HG03196 (cell line): ENCODE data around the gene UQCRQ.
A peak's percentile ranks its signal among the peaks of the same experiment; 100 is the strongest.

Source experiments
- ATAC-seq: cut with Tn5 transposase; IDR thresholded peaks from one replicate; pipeline ENCODE4 v1.9.1; 2021; ENCODE audit not compliant: unreplicated experiment

The UQCRQ gene

DNA sequence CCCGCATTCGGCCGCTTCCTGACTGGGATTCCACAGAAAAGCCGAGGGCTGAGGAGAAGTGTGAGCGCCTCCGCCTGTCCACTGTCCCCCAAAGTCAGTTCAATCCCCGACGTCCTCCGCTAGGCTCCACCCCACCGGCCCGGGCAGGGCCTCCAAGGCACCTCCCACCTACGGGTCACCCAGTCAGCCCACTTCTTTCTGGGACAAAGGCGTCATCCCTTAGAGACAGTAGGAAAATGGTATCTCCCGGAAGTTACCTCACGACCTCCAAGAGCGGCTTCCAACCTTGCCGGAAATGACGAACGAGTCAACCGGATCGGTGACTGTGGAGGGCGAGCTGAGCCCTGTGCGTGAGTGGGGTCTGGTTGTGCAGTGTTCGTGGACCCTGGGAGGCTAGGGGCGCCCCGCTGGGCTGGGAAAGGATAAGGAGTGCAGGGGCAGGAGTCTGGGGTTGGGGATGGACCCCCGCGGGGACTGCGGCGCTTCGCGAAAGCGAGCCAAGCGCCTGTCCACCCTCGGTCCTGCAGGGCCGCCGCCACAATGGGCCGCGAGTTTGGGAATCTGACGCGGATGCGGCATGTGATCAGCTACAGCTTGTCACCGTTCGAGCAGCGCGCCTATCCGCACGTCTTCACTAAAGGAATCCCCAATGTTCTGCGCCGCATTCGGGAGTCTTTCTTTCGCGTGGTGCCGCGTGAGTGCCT is at the start of gene UQCRQ, which contains the start of gene GDF9:
Gene UQCRQ (plus strand): TSS at position 301 of the 704 bp plus-strand sequence. CDS start 240 bp downstream, at position 541.
Gene GDF9 (minus strand): TSS at position 128 of the 704 bp plus-strand sequence. CDS start 1,936 bp downstream, outside the sequence.
- peak; percentile 98 for ATAC-seq

DNA sequence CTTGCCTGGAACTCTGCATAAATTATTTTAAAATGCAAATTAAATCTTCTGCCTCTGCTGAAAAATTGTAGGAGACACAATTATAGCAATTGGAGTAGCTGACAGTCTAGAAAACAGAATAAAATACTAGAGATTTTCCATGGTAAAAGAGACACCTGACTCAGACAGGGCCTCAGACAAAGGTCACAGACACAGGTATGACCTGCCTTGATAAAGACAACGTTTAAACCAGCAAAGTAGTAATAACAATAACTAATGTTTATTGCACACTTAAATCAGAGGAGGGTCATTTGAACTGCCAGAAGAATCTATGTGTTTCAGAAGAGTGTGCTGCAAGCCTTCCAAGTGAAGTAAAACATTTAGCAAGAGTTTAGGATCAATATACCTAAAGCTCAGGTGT is 49.4 kb upstream of the UQCRQ start:
- ATAC-seq = no peak

DNA sequence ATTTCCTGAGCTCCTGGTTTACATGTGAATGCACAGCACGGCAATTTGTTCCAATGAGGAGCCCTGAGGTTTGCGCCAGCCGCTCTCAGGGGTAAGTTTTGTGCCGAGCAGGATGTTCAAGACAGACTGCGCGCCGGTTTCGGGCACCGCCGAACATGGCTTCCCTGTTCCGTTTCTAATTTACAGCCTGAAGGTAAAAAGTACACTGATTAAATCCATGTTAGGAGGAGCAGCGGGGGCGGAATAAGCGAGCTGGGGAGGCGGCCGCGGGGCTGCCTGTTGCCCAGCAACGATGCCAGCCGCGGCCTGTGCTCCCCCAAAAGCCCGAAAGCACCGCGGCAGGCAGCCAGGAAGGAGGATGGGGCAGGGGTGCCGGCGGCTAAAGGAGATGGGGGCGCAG is 47.0 kb upstream of the UQCRQ start:
- ATAC-seq = no peak

DNA sequence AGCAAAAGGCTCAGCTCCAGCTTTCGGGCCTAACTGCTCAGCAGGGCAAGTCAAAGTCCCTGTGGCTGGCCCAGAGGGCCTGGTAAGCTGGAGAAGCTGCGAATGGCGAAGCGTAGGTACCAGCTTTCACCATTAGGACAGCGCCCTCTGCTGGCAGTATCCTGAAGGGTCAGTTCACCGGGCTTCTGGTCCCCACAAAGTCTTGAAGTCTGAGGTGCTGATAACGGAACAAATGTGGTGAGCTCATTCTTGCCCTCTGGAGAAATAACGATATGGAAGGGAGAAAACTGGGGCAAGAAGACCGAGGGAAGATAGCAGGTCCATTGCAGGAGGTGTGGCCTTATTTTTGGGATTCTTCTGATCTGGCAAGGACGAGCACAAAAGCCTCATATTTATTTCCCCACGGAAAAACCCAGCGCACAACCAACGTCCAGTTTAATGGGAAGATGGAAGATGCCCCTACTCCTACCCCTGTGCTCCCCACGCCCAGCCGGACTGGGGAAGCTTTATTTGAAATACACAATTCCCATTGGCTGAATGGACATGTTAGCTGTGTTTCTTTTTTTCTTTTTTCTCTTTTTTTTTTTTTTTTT is 46.2 kb upstream of the UQCRQ start:
- peak; percentile 56 for ATAC-seq

DNA sequence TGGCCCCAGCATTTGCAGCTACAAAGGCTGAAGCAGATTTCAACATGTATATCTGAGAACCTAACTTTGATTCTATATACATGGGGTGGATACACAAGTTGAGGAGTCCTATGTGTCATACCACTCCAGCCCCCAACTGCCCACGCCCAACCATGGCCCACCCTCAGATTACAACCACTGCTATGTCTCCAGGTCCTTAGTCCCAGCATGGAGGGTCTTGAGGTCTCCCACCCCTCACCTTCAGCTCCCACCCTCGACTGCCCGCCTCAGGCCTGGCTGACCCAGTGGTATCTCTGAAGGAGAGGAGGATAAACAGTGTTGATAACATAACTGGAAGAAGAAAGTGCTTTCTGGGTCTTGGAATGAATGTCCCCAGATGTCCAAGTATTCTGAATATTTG is 45.1 kb upstream of the UQCRQ start:
- no peak for ATAC-seq

DNA sequence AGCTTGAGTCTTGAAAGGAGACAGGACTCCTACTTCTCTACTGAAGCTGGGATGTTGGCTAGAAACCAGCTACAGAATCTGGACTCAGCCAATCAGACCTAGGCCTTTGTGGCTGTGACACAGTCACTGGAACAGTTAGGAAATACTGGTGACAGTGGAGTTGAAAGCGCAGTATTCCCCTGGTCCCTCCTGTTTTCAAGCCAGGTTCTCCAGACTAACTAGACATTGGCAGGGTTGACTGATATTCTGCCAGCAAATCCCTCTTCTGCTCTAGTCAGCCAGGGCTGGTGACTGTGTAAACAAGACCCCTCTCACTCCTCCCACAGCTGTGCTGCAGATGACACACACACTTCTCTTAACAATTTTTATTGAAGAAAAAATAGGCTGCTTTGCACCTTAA is 44.7 kb upstream of the UQCRQ start:
- no peak for ATAC-seq

DNA sequence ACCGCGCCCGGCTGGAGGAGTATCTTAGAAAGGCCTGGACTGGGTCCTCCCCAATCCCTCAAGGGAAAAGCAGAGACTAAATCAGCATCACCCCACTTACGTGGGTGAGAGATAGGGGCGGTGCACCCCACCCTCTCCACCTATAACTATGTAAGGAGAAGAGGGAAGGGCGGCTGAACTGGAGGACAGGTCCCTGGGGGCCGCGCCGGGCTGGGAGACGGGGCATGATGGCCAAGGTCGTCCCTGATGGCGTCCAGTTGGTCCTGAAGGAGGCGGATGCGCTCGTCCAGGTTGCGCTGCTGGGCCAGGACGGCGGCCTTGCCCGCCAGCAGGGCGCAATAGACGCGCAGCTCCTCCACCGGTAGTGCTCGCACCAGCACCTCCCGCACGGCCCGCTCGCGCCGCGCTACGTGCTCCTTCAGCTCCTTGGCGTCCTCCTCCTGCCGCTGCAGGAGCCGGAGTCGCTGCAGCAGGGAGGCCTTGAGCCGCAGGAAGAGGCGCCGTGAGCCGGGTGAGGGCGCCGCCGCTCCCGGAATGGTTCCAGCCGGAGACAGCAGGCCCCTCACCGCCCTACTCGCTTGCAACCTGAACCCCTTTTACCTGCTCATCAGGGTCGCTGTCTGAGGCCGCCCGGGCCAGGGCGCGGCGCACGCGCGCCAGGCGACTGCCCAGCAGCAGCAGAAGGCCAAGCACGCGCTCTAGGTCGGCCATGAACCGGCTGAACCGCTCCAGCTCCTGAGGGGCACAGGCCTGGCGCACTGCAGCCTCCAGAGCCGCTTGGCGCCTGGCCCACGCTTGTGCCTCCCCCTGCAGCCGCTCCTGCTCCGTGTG is 43.6 kb upstream of the UQCRQ start:
- ATAC-seq = no peak

DNA sequence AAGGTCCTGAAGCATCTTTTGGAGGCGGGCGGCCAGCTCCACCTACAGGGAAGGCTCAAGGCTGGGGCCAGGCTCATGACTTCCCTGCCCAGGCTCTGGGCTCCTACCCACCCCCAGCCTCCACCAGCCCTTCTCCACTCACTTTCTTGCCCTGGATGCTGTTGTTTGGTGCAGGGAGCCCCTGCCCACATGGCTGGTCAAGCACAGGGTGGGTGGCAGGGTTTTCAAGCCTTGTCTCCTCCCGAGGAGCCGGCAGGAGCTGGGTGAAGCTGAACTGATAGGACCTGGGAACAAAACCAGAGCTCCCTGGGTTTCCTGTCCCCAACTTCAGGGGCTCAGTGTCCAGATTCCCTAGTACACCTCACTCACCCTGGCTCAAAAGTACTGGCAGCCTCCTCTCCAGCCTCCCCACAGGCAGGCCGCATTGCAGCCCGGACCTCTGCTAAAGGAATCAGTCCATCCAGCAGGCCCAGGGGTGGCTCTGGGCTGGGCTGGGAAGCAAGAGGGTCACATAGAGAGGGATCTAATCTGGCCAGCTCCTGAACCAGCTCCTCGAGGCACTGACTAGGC is 42.9 kb upstream of the UQCRQ start:
- no peak for ATAC-seq

DNA sequence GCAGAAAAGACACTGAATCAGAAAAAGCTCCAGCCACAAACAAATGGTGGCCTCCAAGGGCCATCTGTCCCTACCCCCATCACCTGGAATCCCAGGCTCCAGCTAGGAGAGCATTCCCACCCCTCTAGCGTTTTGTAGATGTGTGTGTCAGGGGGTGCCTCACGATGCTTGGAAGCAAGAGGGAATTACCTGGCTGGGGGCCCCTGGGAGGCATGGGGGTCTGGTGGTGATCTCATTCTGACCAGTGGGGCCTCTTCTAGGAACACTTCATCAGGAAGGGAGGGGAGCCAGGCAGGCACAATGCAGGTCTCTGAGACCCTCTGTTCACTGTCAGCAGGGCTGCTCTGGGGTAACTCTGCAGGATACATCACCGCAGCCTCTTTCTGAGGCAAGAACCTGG is 42.0 kb upstream of the UQCRQ start:
- no peak for ATAC-seq

DNA sequence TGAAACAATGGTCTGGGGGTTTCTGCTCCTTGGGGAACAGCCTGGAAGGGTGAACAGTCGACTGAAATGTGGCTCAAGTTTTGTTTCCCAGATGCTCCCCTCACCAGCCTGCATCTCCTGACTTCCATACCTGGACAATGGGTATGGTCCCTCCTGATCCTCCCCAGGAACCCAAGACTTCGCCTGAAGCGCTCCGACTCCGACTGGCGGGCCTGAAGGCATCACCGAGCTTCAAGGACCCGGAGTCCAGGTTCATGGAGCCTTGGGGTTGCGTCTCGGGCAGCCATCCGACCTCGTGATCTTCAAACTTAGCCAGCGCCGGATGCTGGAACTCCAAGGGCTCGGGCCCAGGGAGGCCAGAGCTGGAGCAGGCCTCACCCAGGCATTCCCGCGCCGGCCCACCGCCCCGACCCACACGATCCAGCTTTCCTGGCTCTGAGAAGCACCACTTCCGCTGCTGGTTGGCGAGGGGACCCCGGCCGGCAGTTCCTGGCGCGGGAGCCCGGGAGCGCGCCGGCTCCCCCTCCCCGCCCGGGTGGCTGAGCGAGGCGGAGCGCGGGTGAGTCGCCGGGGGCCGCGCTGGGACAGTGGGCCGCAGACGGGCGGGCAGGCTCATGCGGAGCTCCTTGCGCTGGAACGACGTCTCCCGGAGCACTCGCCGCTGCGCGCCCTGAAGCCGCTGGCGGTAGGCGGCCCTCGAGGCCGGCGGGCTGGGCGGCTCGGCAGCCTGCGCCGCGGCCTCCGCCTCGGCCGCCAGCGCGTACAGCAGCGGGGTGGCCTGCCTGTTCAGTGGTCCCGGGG is 41.2 kb upstream of the UQCRQ start:
- no peak for ATAC-seq

DNA sequence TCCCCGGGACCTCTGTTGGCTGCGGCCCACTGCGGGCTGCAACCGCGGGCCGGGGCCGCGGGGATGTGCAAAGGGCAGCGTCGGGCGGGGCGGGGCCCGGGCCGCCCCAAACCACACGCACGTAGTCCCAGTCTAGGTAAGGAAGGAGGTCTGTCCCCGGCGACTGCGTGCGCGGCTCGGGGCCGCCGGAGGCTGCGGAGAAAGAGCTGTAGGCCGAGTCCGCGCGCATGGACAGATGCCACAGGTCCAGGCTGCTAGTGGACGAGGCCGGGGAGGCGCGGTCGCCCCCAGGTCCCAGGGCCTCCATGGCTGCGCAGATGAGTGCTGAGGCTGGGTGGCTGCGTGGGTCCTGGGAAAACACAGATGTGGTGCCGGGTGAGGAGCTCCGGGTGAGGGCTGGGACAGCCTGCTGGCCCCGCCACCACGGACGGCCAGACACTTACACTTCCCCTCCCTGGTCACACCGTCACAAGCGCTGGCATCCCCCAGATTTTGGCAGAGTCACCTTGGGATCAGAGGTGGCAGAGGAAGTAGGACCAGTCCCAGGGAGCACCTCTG is 40.5 kb upstream of the UQCRQ start:
- ATAC-seq = no peak

DNA sequence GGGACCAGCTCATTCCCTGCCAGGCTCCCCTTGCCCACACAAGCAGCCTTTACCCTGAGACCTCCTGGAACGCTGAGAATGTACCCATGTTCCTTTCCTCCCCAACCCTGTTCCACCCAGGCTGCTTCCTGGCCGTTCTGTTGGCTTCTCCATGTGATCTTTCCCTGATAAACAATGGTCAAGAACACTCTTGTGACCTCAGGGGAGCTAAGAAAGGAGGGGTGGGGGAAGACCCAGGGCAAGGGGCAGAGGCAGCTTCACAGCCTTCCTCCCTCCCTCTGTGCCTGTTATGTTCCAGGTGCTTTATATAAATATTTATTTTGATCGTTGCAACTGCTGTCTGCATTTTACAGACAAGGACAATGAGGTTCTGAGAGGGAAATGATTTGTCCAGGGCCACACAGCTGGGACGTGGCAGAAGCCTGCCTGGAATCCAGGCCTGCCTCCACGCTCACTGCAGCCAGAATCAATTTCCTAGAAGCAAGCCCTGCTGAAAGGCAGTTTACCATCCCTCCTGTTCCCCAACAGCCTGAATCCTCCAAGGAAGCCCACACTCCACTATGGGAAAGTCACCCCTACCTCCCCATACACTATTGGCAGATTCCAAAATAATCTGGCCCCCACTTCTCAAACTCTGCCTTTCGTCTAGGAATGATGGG is 39.9 kb upstream of the UQCRQ start:
- no peak for ATAC-seq

DNA sequence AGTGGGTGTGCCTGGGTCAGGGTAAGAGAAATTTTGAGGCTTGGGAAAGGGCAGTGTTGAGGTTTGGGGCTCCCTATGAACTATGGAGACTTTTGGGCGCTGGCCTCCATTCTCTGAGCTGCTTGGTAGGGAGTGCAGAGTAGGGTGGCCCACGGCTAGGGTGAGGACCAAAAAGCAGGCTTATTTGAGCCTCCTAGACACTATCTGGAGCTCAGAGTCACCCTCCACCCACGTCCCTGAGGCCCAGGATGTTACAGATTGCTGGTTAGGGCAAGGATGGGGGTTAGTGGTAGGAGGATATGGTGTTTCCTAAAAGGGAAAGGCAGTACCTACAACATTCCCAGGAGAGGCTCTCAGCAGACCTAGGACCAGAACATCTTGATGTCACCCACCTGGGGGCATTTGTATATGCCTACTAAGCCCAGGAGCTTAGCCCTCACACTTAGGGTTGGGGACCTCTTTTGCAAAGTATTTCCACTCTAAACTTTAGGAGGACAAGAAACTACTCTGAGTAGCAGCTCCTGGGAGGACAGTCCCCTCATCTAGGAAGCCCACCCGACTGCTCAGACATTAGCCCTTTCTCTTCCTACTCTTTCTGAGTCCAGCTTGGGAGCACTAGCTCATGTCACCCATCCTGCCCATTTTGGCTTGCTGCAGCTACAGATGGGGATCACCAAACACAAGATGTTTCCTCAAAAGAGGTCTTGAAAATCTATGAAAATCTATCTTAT is 38.3 kb upstream of the UQCRQ start:
- ATAC-seq = no peak

DNA sequence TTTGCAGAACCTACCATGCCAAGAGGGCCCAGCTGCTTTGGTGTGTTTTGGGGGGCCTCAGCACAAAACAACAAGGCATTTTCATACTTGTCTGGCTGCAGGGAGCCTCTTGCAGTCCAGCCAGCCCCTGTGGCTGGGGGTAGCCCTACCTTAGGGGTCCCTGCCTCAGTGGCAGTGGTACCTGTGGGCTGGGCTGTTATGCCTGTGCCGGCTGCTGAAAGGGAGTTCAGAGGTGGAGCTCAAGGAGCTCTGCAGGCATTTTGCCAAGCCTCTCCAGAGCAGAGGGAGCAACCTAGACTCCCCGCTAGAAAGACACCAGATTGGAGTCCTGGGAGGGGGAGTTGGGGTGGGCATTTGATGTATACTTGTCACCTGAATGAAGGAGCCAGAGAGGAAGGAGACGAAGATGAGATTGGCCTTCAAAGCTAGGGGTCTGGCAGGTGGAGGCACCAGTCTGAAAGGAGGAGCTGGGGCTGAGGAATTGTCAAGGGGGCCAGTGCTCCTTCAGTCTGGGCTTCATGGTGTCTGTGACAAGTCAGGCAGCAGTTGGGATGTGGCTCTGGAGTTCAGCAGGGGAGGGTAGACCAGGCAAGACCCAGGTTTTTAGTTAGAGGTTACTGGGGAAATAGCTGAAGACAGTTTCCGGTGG is 37.5 kb upstream of the UQCRQ start:
- no peak for ATAC-seq

DNA sequence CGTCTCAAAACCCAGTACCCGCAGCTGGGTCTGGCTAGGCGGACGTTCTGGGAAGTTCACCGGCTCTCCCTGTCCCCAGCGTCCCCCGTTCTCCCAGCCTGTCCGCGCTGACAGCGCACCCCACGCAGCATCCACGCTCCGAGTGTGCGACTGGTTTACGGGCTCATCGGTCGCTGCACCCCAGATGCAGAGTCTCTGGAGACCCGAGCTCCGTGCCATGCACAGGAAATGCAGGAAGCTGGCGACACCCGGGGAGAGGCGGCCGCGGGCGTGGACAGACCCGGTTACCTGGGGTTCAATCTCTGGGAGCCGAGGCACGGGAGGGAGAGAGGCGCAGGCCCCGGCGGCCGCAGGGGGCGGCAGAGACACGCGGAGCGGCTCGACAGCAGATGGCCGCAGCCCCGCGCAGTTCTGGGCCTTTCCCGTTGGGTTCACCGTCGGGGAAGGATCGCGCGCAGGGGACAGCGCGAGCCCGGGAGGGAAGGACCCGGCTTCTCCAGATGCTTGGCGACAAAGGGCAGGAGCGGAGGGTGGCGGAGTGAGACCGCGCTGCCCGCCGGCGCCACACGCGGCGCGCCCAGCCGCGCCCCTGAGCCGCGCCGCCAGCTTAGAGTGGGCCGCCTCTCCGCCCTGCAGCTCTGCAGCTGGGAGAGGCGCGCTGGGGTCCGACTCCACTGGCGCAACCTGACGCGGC is 36.6 kb upstream of the UQCRQ start:
- peak; percentile 56 for ATAC-seq

DNA sequence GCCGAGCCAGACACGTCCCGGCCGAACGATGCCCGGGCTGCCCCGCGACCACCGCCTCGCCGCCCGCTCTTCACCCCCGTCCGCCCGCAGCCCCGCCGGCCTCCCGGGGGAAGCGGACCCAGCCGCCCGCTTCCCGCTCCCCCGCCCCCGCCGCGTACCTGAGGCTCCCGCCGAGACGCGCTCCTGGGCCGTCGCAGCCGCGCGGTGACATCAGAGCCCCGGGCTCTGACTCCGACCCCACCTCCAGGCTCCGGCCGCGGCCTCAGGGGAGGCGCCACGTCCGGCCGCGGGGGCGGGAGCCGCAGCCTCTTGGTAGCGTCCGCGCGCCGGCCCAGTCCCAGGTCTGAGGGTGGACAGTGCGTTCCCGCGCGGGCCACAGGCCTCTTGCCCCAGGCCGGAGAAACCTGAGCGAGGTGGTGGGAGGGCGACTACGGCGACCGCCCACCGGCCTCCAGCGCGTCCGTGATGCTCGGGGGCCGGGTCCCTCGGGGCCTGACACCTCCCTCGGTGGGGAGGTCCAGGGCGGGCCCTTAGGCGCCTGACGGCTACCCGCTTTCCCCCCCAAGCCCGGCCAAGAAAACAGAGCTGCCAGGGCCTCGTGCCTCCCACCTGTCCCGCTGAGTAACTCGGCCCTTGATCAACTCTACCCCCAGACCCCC is 35.9 kb upstream of the UQCRQ start, which contains the start of gene SHROOM1:
Gene SHROOM1 (minus strand): TSS at position 212 of the 659 bp plus-strand sequence. CDS start 4,507 bp downstream, outside the sequence.
- peak; percentile 60 for ATAC-seq

DNA sequence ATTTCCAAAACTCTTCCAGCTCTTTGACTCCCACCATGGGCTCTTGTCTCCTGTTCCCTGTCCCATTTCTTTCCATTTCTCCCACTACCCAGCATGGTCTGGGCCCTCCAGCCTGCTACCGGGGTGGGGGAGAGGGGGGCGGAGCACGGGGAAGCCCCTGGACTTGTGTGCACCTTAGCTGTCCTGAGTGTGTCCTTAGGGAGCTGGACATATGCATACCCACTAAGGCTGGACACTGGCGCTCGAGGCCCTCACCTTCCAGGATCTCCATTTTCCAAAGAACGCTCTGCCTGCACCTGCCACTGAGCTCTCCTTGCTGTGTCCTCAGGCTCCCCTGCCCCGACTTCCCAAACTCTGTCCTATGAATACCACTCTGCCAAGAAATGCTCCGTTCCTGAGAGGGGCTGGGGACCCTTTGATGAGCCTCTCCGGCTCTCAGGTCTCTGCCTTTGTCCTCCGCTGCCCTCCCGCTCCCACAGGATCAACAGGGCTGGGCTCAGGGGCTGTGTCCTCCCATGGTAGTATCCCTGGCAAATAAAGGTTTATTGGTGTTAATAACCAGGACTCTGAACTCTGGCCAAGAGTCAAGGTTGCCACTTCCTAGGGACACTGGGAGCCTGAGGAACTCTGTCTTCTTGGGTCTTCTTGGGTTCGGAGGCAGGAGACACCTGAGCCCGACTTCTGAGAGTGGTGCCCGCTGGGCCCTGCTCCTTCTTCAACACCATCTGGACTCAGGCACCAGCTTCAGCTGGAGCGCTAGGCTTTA is 35.2 kb upstream of the UQCRQ start:
- no peak for ATAC-seq
